ENCODE results near the gene URI1.

DNA sequence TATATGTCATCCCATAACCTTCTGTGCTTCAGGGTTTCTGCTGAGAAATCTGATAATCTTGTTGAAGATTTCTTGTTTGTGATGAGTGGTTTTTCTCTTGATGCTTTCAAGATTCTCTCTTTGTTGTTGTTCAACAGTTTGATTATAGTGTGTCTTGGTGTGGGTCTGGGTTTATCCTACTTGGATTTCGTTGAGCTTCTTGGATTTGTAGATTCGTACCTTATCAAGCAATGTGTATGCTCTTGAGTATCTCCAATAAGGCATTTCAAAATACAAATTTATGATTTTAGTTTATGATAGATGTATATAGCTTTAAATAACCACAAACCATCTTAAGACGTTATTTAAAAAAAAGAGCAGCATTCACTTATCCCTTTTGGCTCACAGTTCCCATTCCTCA, 57.5 kb downstream of the URI1 start:
- TF ChIP-seq POLR2A (IDR thresholded peaks at IDR 0.05): no peak
- TF ChIP-seq, protein P1, sequence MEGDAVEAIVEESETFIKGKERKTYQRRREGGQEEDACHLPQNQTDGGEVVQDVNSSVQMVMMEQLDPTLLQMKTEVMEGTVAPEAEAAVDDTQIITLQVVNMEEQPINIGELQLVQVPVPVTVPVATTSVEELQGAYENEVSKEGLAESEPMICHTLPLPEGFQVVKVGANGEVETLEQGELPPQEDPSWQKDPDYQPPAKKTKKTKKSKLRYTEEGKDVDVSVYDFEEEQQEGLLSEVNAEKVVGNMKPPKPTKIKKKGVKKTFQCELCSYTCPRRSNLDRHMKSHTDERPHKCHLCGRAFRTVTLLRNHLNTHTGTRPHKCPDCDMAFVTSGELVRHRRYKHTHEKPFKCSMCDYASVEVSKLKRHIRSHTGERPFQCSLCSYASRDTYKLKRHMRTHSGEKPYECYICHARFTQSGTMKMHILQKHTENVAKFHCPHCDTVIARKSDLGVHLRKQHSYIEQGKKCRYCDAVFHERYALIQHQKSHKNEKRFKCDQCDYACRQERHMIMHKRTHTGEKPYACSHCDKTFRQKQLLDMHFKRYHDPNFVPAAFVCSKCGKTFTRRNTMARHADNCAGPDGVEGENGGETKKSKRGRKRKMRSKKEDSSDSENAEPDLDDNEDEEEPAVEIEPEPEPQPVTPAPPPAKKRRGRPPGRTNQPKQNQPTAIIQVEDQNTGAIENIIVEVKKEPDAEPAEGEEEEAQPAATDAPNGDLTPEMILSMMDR (IDR thresholded peaks at IDR 0.05): no peak

All from thyroid gland (tissue), 4 donors.